Esophagus squamous epithelium (tissue), 5 donors: ENCODE measurements around the gene FAAP20. TPM values are rescaled to one million over a fixed set of nuclear protein-coding genes. Genes with fewer than 3 reads are reported as not detected.

Source experiments
- DNase-seq: peaks from one replicate; lab custom pipeline; 2025; lab: John Stamatoyannopoulos, UW
- H3K27ac ChIP-seq, 4 donors: fragments of 200-600 bp; sonication (generic); one replicate each; pipeline ENCODE4 v1.5.1; 2016 to 2019; ENCODE audit warnings: mild to moderate bottlenecking in 1 of 4
- H3K27me3 ChIP-seq, 4 donors: fragments of 200-600 bp; sonication (generic); 1 replicate in 3 of 4; 2 replicates in 1 of 4; pipeline versions ENCODE4 v1.5.1 to v1.6.0; 2017 to 2021; ENCODE audit warnings: antibody characterized with exemption in 1 of 4
- H3K36me3 ChIP-seq, 3 donors: fragments of 200-600 bp; sonication (generic); one replicate each; pipeline ENCODE4 v1.5.1; 2016 to 2019
- H3K4me1 ChIP-seq, 3 donors: fragments of 200-600 bp; sonication (generic); one replicate each; pipeline ENCODE4 v1.5.1; 2017 to 2019
- H3K4me3 ChIP-seq, 4 donors: fragments of 200-600 bp; sonication (generic); 1 replicate in 3 of 4; 2 replicates in 1 of 4; pipeline ENCODE4 v1.5.1; 2016 to 2019; ENCODE audit warnings: mild to moderate bottlenecking in 2 of 4, moderate library complexity in 1 of 4
- H3K9me3 ChIP-seq, 3 donors: fragments of 200-600 bp; sonication (generic); one replicate each; pipeline ENCODE4 v1.5.1; 2016 to 2019
- CTCF ChIP-seq, 6 experiments: fragments of 450-650 bp in 4 of 6; fragments of 200-600 bp in 2 of 6; sonication (generic) in 2 of 6; IDR thresholded peaks; one replicate each; pipeline ENCODE4 v1.5.1; 2016 to 2019; ENCODE audit warnings: antibody characterized with exemption in 6 of 6, mild to moderate bottlenecking in 4 of 6, moderate library complexity in 4 of 6
- POLR2A ChIP-seq, 4 donors: fragments of 450-650 bp; IDR thresholded peaks; one replicate each; pipeline ENCODE4 v1.6.1; 2017; ENCODE audit warnings: antibody characterized with exemption in 4 of 4, mild to moderate bottlenecking in 4 of 4, moderate library complexity in 3 of 4
- WGBS, 2 donors: methylation state at CpG; one replicate each; pipeline ENCODE4 v1.1.5; 2018; 5-methylcytosine and 5-hydroxymethylcytosine counted together
- intact Hi-C: fragments of 100-400 bp; cut with DNase I; formaldehyde crosslinking; loops from one replicate; pipeline ENCODE4 v1.15.0; 2022
- total RNA-seq, 4 donors: library from RNA; depleted of rRNA; stranded (reverse); fragments of >200 nt; gene quantifications; one replicate each; pipeline ENCODE4 v1.1.0, GENCODE V29; 2016
- donor health status: DM: yes; HTN: yes; CAD: no.

The FAAP20 gene
- total RNA-seq, 4 donors from 2014 or later: 8.6 to 22.5 (median 18.1) TPM

GRCh38 chr1:2160451-2161300 is 33.9 kb downstream of the FAAP20 start:
- Histone ChIP-seq H3K4me3 (no peak overlapping the region), H3K27me3 (no peaks in the 10 kb centered on the region), H3K9me3 (peaks cover 0 to 10% (median 0%) of the 10 kb centered on the region in 3 donors), H3K27ac (no peak overlapping the region), H3K4me1 (no peaks in the 10 kb centered on the region), H3K36me3 (peaks cover 0 to 78% (median 0%) of the 10 kb centered on the region in 3 donors)
- DNase-seq: no peak
- 86 to 91% methylated on average over 15 to 29 of the region's 34 CpGs for WGBS, 2 donors
- TF ChIP-seq CTCF (IDR thresholded peaks at IDR 0.05) (no peak), POLR2A (IDR thresholded peaks at IDR 0.05) (no peak)
- intact Hi-C loops: no loop called here

- H3K36me3 ChIP-seq: peaks cover 0 to 83% (median 0%) of the 10 kb centered on the region in 3 donors
- no peaks in the 10 kb centered on the region for H3K4me1 ChIP-seq
- H3K9me3 ChIP-seq: peaks cover 0 to 10% (median 0%) of the 10 kb centered on the region in 3 donors
- no peak for TF ChIP-seq CTCF (IDR thresholded peaks at IDR 0.05)
- TF ChIP-seq POLR2A (IDR thresholded peaks at IDR 0.05): no peak
- WGBS, 2 donors: 88 to 90% methylated on average over 7 to 12 of the region's 18 CpGs
- no peak for DNase-seq
- intact Hi-C loops: no loop called here
- no peak overlapping the region for H3K4me3 ChIP-seq
- H3K27ac ChIP-seq: no peak overlapping the region
- no peaks in the 10 kb centered on the region for H3K27me3 ChIP-seq
Observed at GRCh38 chr1:2159124-2159523, 35.4 kb downstream of the FAAP20 start.

GRCh38 chr1:2158272-2158671 is 36.3 kb downstream of the FAAP20 start:
- TF ChIP-seq CTCF (IDR thresholded peaks at IDR 0.05) (no peak), POLR2A (IDR thresholded peaks at IDR 0.05) (no peak)
- DNase-seq: no peak
- whole genome bisulfite sequencing, 2 donors: 76 to 88% methylated on average over 14 of the region's 16 CpGs
- H3K4me3 ChIP-seq: no peak overlapping the region
- H3K27me3 ChIP-seq: no peaks in the 10 kb centered on the region
- no peak overlapping the region for H3K27ac ChIP-seq
- H3K4me1 ChIP-seq: peaks cover 0 to under 1% (median 0%) of the 10 kb centered on the region in 3 donors
- H3K9me3 ChIP-seq: peaks cover 0 to 2% (median 0%) of the 10 kb centered on the region in 3 donors
- peaks cover 0 to 83% (median 0%) of the 10 kb centered on the region in 3 donors for H3K36me3 ChIP-seq
- intact Hi-C loops: no loop called here

GRCh38 chr1:2157856-2158255 is 36.7 kb downstream of the FAAP20 start:
- TF ChIP-seq CTCF (IDR thresholded peaks at IDR 0.05) (no peak), POLR2A (IDR thresholded peaks at IDR 0.05) (no peak)
- whole genome bisulfite sequencing, 2 donors: 85 to 95% methylated on average over 16 to 18 of the region's 19 CpGs

GRCh38 chr1:2156866-2157265 is 37.7 kb downstream of the FAAP20 start:
- DNase-seq: no peak
- Histone ChIP-seq H3K9me3 (no peaks in the 10 kb centered on the region), H3K4me1 (peaks cover 0 to 12% (median 0%) of the 10 kb centered on the region in 3 donors), H3K4me3 (no peak overlapping the region), H3K36me3 (peaks cover 0 to 90% (median 0%) of the 10 kb centered on the region in 3 donors), H3K27me3 (no peaks in the 10 kb centered on the region), H3K27ac (no peak overlapping the region)
- 81 to 85% methylated on average over 9 of the region's 9 CpGs for WGBS, 2 donors
- intact Hi-C loops: no loop called here
- TF ChIP-seq CTCF (IDR thresholded peaks at IDR 0.05) (no peak), POLR2A (IDR thresholded peaks at IDR 0.05) (no peak)

More at GRCh38 chr1:2157856-2158255, 36.7 kb downstream of the FAAP20 start:
- Histone ChIP-seq H3K27me3 (no peaks in the 10 kb centered on the region), H3K4me3 (no peak overlapping the region), H3K27ac (no peak overlapping the region), H3K4me1 (peaks cover 0 to 4% (median 0%) of the 10 kb centered on the region in 3 donors), H3K36me3 (peaks cover 0 to 83% (median 0%) of the 10 kb centered on the region in 3 donors), H3K9me3 (no peaks in the 10 kb centered on the region)
- intact Hi-C loops: no loop called here
- DNase-seq: no peak
